GM12892 (cell line): ENCODE data around the gene BCKDHB.

Experiments
- POLR2A ChIP-seq: IDR thresholded peaks from 2 replicates; pipeline ENCODE4 v1.6.1; 2011; ENCODE audit warnings: low read depth, low read length, control low read depth
- TAF1 ChIP-seq: IDR thresholded peaks from 2 replicates; pipeline ENCODE4 v1.6.1; 2011; ENCODE audit warnings: low read depth, mild to moderate bottlenecking, control low read depth, low read length, borderline replicate concordance

DNA sequence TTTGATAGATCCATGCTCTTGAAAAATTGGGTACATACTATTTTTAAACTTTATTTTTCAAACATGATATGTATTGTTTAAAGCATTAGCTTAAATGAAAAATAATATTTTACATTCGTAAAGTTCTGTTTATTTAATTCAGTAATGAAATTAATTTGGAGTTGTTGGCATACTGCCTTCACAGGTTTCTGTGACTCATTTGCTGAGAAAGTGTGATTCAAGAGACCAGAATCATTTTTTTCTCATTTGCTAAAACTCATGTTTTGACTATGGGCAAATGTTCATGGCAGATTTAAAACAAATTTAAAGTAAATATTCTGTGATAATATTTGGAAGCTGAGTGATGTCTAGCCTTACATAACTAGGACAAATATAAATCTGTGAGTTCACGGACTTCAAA is 230.4 kb downstream of the BCKDHB start:
- no peak for TF ChIP-seq POLR2A
- no peak for TF ChIP-seq TAF1
